A673 (cell line): Measurements from ENCODE around the gene NFXL1.

Experiments used
- EZH2 ChIP-seq: fragments of 200-600 bp; sonication (generic); IDR thresholded peaks from 2 replicates; pipeline ENCODE4 v1.6.1; 2017; ENCODE audit warnings: borderline replicate concordance, low read depth, mild to moderate bottlenecking, mixed read lengths, antibody characterized with exemption, low read length; ENCODE audit not compliant: poor library complexity, severe bottlenecking
- TF ChIP-seq, protein P1 (sequence below): fragments of 300-800, 200-600 bp; sonication (generic); conservative IDR thresholded peaks from 2 replicates; pipeline ENCODE4 v1.5.1; 2017; ENCODE audit warnings: low read depth, mild to moderate bottlenecking, antibody characterized with exemption, low read length, moderate library complexity, mixed read lengths

- TF ChIP-seq, protein P1, sequence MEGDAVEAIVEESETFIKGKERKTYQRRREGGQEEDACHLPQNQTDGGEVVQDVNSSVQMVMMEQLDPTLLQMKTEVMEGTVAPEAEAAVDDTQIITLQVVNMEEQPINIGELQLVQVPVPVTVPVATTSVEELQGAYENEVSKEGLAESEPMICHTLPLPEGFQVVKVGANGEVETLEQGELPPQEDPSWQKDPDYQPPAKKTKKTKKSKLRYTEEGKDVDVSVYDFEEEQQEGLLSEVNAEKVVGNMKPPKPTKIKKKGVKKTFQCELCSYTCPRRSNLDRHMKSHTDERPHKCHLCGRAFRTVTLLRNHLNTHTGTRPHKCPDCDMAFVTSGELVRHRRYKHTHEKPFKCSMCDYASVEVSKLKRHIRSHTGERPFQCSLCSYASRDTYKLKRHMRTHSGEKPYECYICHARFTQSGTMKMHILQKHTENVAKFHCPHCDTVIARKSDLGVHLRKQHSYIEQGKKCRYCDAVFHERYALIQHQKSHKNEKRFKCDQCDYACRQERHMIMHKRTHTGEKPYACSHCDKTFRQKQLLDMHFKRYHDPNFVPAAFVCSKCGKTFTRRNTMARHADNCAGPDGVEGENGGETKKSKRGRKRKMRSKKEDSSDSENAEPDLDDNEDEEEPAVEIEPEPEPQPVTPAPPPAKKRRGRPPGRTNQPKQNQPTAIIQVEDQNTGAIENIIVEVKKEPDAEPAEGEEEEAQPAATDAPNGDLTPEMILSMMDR: no peak
- no peak for TF ChIP-seq EZH2
These were observed 99.6 kb downstream of the NFXL1 start for GRCh38 chr4:47814618-47815295.
